Measurements from ENCODE around the gene PHF21A.
"Not testable (repeated sequence)": the region's sequence is repeated elsewhere in the genome, so short reads cannot be mapped to it uniquely, and the experiment has no call there.

- not testable (repeated sequence) for TF ChIP-seq CTCF (IDR thresholded peaks at IDR 0.05 in 4 of 5, conservative IDR thresholded peaks at IDR 0.05 in 1 of 5); POLR2A (IDR thresholded peaks at IDR 0.05)
These were observed 221.0 kb downstream of the PHF21A start for GRCh38 chr11:45900175-45900800.

Measured in gastrocnemius medialis (tissue), 4 donors.